ENCODE measurements around the gene MRPS23. TPM values are rescaled to one million over a fixed set of nuclear protein-coding genes. Genes with fewer than 3 reads are reported as not detected.

The MRPS23 gene
- total RNA-seq, 2 donors from 2014 or later: 1.3 to 13.7 TPM

GRCh38 chr17:57894848-57895247 lies 45.0 kb upstream of the MRPS23 start:
- 17 to 63% methylated on average over 1 of the region's 1 CpG for WGBS, 2 donors
- Histone ChIP-seq H3K27me3 (no peaks in the 10 kb centered on the region), H3K4me1 (peaks cover 84% of the 10 kb centered on the region), H3K9me3 (no peaks in the 10 kb centered on the region), H3K4me3 (no peak overlapping the region), H3K27ac (peak overlapping the region; percentile 91 to 95 (median 93)), H3K36me3 (replicated peaks in 1 of 2; ENCODE audit: insufficient read depth in 1 of 2, low read depth in 2 of 2) (no peaks in the 10 kb centered on the region)
- no peak for ATAC-seq
- peak in 1 of 3 donors; percentile 13 for TF ChIP-seq POLR2A (IDR thresholded peaks at IDR 0.05)
- TF ChIP-seq CTCF (IDR thresholded peaks at IDR 0.05): no peak
- no peak for DNase-seq
- intact Hi-C loops (cut with DNase I): no loop called here

GRCh38 chr17:57892820-57893595 lies 43.2 kb upstream of the MRPS23 start:
- Histone ChIP-seq H3K4me3 (no peak overlapping the region), H3K9me3 (no peaks in the 10 kb centered on the region), H3K4me1 (peaks cover 81% of the 10 kb centered on the region), H3K27me3 (no peaks in the 10 kb centered on the region), H3K27ac (peak overlapping the region; percentile 92 to 99 (median 94)), H3K36me3 (replicated peaks in 1 of 2; ENCODE audit: insufficient read depth in 1 of 2, low read depth in 2 of 2) (no peaks in the 10 kb centered on the region)
- ATAC-seq (peak; percentile 77), DNase-seq (peak; percentile 88 to 97 (median 96))
- 4 to 12% methylated on average over 12 to 16 of the region's 16 CpGs for WGBS, 2 donors
- TF ChIP-seq CTCF (IDR thresholded peaks at IDR 0.05) (no peak), POLR2A (IDR thresholded peaks at IDR 0.05) (peak; percentile 87 to 91 (median 88))
- intact Hi-C loops (cut with DNase I): no loop called here

- no peaks in the 10 kb centered on the region for H3K27me3 ChIP-seq
- no peak overlapping the region for H3K4me3 ChIP-seq
Measured at GRCh38 chr17:57892146-57892819, 42.4 kb upstream of the MRPS23 start.

GRCh38 chr17:57890857-57891232 lies 41.0 kb upstream of the MRPS23 start:
- WGBS, 2 donors: 49 to 63% methylated on average over 4 of the region's 4 CpGs
- intact Hi-C loops (cut with DNase I): no loop called here
- H3K27ac ChIP-seq: peak overlapping the region; percentile 92 to 99 (median 94)
- no peaks in the 10 kb centered on the region for H3K9me3 ChIP-seq
- no peaks in the 10 kb centered on the region for H3K27me3 ChIP-seq
- ATAC-seq (no peak), DNase-seq (peak in 2 of 4 donors; percentile 36 to 59)
- no peak overlapping the region for H3K4me3 ChIP-seq
- H3K36me3 ChIP-seq (replicated peaks in 1 of 2; ENCODE audit: insufficient read depth in 1 of 2, low read depth in 2 of 2): no peaks in the 10 kb centered on the region
- peaks cover 75% of the 10 kb centered on the region for H3K4me1 ChIP-seq
- TF ChIP-seq POLR2A (IDR thresholded peaks at IDR 0.05): no peak
- no peak for TF ChIP-seq CTCF (IDR thresholded peaks at IDR 0.05)

More at GRCh38 chr17:57892146-57892819, 42.4 kb upstream of the MRPS23 start:
- H3K4me1 ChIP-seq: peaks cover 79% of the 10 kb centered on the region
- no peaks in the 10 kb centered on the region for H3K9me3 ChIP-seq
- no peaks in the 10 kb centered on the region for H3K36me3 ChIP-seq (replicated peaks in 1 of 2; ENCODE audit: insufficient read depth in 1 of 2, low read depth in 2 of 2)
- peak; percentile 90 to 95 (median 92) for DNase-seq
- ATAC-seq: peak; percentile 68
- 33% methylated on average over 3 to 6 of the region's 6 CpGs for WGBS, 2 donors
- peak overlapping the region; percentile 92 to 99 (median 94) for H3K27ac ChIP-seq
- peak; percentile 94 to 98 (median 98) for TF ChIP-seq CTCF (IDR thresholded peaks at IDR 0.05)
- no peak for TF ChIP-seq POLR2A (IDR thresholded peaks at IDR 0.05)
- intact Hi-C loops (cut with DNase I): no loop called here
